WERI-Rb-1 (cell line): Measurements from ENCODE around the gene WDR59.

ENCODE experiments used
- DNase-seq: peaks from one replicate; pipeline ENCODE4 v3.0.0-alpha.2; 2020
- H3K27ac ChIP-seq: fragments of 250-450 bp; sonication (Bioruptor Pico); 2 replicates; pipeline ENCODE4 v1.5.1; 2020; ENCODE audit warnings: mild to moderate bottlenecking, moderate library complexity
- H3K27me3 ChIP-seq: fragments of 250-450 bp; sonication (Bioruptor Pico); 2 replicates; pipeline ENCODE4 v1.5.1; 2021; ENCODE audit warnings: mild to moderate bottlenecking, low read depth, moderate library complexity; ENCODE audit not compliant: insufficient read depth, severe bottlenecking
- H3K36me3 ChIP-seq: fragments of 250-450 bp; sonication (Bioruptor Pico); 2 replicates; pipeline ENCODE4 v1.5.1; 2020; ENCODE audit warnings: mild to moderate bottlenecking, moderate library complexity
- H3K4me3 ChIP-seq: 2 replicates; pipeline ENCODE4 v1.5.1; 2011; ENCODE audit warnings: low read depth, mild to moderate bottlenecking, control low read depth, low read length
- H3K9me3 ChIP-seq: fragments of 250-450 bp; sonication (Bioruptor Pico); 2 replicates; pipeline ENCODE4 v1.5.1; 2021; ENCODE audit warnings: mild to moderate bottlenecking, moderate library complexity; ENCODE audit not compliant: severe bottlenecking
- TF ChIP-seq, protein P1 (sequence below): IDR thresholded peaks from 2 replicates; pipeline ENCODE4 v1.5.1; 2011; ENCODE audit warnings: low read depth, mild to moderate bottlenecking, control low read depth, inconsistent platforms, low read length

Gene WDR59

GRCh38 chr16:74950511-74950910, 34.4 kb downstream of the WDR59 start:
- no peaks in the 10 kb centered on the region for H3K9me3 ChIP-seq
- H3K27me3 ChIP-seq = no peaks in the 10 kb centered on the region
- no peak overlapping the region for H3K4me3 ChIP-seq
- TF ChIP-seq, protein P1, sequence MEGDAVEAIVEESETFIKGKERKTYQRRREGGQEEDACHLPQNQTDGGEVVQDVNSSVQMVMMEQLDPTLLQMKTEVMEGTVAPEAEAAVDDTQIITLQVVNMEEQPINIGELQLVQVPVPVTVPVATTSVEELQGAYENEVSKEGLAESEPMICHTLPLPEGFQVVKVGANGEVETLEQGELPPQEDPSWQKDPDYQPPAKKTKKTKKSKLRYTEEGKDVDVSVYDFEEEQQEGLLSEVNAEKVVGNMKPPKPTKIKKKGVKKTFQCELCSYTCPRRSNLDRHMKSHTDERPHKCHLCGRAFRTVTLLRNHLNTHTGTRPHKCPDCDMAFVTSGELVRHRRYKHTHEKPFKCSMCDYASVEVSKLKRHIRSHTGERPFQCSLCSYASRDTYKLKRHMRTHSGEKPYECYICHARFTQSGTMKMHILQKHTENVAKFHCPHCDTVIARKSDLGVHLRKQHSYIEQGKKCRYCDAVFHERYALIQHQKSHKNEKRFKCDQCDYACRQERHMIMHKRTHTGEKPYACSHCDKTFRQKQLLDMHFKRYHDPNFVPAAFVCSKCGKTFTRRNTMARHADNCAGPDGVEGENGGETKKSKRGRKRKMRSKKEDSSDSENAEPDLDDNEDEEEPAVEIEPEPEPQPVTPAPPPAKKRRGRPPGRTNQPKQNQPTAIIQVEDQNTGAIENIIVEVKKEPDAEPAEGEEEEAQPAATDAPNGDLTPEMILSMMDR = no peak
- DNase-seq = no peak
- peaks cover 32% of the 10 kb centered on the region for H3K36me3 ChIP-seq
- H3K27ac ChIP-seq = no peak overlapping the region

DNA sequence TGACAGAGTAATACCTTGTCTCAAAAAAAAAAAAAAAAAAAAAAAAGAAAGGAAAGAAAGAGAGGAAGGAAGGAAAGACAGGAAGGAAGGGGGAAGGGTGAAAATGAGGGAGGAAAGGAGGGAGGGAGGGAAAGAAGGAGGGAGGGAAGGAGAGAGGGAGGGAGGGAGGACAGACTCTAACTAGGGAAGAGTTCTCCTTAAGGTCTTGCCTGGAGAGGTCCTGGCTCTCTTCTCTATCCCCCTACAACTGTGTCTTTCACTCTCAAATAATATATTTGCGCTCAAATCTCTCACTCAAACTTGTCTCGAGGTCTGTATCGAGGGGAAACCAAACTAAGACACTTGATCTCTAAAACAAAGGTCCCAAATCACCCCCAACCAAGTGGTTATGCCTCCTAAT, 35.6 kb downstream of the WDR59 start:
- no peak for DNase-seq
- Histone ChIP-seq H3K9me3 (no peaks in the 10 kb centered on the region), H3K36me3 (peaks cover 32% of the 10 kb centered on the region), H3K27me3 (no peaks in the 10 kb centered on the region), H3K27ac (no peak overlapping the region), H3K4me3 (no peak overlapping the region)
- TF ChIP-seq, protein P1 = no peak

GRCh38 chr16:74944466-74944865, 40.5 kb downstream of the WDR59 start:
- H3K27ac ChIP-seq = no peak overlapping the region

GRCh38 chr16:74942977-74943918, 41.7 kb downstream of the WDR59 start:
- DNase-seq = no peak
- no peak overlapping the region for H3K4me3 ChIP-seq
- no peaks in the 10 kb centered on the region for H3K9me3 ChIP-seq
- no peaks in the 10 kb centered on the region for H3K27me3 ChIP-seq
- no peak overlapping the region for H3K27ac ChIP-seq
- TF ChIP-seq, protein P1 = no peak
- peaks cover 22% of the 10 kb centered on the region for H3K36me3 ChIP-seq

More at GRCh38 chr16:74944466-74944865, 40.5 kb downstream of the WDR59 start:
- Histone ChIP-seq H3K36me3 (peaks cover 27% of the 10 kb centered on the region), H3K9me3 (no peaks in the 10 kb centered on the region), H3K4me3 (no peak overlapping the region), H3K27me3 (no peaks in the 10 kb centered on the region)
- TF ChIP-seq, protein P1 = no peak
- no peak for DNase-seq

DNA sequence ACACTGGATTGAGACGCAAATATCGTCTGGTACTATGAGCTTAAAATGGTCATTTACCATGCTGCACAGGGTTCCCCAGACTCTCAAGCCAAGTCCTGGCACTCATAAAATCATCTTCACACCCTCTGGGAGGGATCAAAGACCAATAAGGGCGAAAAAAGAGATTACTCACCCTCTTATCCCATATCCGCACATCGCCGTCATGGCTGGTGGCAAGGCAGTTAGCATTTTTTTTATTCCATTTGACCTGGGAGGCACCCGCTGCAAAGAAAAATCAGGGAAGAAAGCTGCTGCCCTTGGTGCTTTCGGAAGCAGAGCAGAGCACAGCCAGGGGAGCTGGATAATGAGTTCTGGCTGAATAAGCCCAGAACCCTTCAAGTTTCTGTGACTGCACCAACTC, 42.4 kb downstream of the WDR59 start:
- H3K27me3 ChIP-seq = no peaks in the 10 kb centered on the region
- no peak overlapping the region for H3K27ac ChIP-seq
- H3K4me3 ChIP-seq = no peak overlapping the region
- peaks cover 21% of the 10 kb centered on the region for H3K36me3 ChIP-seq
- no peaks in the 10 kb centered on the region for H3K9me3 ChIP-seq
- no peak for DNase-seq
- TF ChIP-seq, protein P1 = no peak
